ENCODE data around the gene ACTL6B. TPM values are rescaled to one million over a fixed set of nuclear protein-coding genes. Genes with fewer than 3 reads are reported as not detected.
"Not testable (repeated sequence)": the region's sequence is repeated elsewhere in the genome, so short reads cannot be mapped to it uniquely, and the experiment has no call there.

ACTL6B gene
- total RNA-seq, 1 donor = not detected

DNA sequence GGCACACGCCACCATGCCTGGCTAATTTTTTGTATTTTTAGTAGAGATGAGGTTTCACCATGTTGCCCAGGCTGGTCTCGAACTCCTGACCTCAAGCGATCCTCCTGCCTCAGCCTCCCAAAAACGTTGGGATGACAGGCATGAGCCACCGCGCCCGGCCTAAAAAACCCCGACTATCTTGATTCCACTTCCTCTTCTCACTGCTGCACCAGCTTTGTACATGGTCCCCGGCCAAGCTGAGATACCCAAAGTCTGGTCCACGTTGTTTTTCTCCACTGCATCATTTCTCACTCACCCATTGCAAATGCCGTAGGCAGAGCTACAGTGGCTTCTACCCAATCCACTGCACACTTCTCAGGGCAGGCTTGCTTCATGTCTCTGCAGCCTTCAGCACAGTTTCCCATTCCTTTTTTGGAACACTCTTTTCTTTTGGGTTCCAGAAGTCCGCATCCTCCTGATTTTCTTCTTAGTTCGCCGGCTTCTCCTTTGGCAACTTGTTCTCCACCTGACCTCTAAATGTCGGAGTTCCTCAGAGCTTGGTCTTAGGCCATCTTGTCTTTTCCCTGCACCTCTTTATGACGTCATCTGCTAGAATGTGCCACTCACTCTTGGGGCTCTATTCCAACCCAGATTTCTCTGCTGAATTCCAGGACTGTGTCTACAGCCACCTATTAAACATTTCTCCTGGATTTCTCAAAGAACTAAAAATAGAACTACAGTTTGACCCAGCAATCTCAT is 11.3 kb upstream of the ACTL6B start:
- no peaks in the 10 kb centered on the region for H3K27me3 ChIP-seq (ENCODE audit: insufficient read depth, low read length)
- H3K4me3 ChIP-seq (ENCODE audit: low read length) = no peak overlapping the region
- no peaks in the 10 kb centered on the region for H3K4me1 ChIP-seq (ENCODE audit: insufficient read depth, low read length)
- no peaks in the 10 kb centered on the region for H3K9me3 ChIP-seq (ENCODE audit: low read depth, low read length)

DNA sequence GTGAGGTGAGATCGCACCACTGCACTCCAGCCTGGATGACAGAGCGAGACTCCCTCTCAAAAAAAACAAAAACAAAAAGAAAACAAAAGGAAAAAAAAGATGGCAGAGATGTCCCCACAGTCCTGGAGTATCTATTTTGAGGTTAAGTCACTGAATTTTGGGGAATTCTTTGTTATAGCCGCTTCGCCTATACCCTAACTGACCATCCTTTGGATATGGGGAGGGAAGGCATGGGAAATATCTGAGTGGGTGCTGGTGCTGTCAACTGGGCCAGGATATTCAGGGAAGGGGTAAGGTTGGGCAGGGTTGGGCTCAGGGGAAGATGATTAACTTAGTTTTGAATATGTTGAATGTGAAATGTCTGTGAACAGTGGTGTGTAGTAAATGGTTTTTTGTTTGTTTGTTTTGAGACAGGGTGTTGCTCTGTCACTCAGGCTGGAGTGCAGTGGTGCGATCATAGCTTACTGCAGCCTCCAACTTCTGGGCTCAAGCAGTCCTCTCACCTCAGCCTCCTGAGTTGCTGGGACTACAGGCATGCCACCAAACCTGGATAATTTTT is 9.0 kb upstream of the ACTL6B start:
- Histone ChIP-seq H3K27me3 (ENCODE audit: insufficient read depth, low read length) (no peaks in the 10 kb centered on the region), H3K9me3 (ENCODE audit: low read depth, low read length) (no peaks in the 10 kb centered on the region), H3K4me1 (ENCODE audit: insufficient read depth, low read length) (no peaks in the 10 kb centered on the region), H3K4me3 (ENCODE audit: low read length) (no peak overlapping the region)

DNA sequence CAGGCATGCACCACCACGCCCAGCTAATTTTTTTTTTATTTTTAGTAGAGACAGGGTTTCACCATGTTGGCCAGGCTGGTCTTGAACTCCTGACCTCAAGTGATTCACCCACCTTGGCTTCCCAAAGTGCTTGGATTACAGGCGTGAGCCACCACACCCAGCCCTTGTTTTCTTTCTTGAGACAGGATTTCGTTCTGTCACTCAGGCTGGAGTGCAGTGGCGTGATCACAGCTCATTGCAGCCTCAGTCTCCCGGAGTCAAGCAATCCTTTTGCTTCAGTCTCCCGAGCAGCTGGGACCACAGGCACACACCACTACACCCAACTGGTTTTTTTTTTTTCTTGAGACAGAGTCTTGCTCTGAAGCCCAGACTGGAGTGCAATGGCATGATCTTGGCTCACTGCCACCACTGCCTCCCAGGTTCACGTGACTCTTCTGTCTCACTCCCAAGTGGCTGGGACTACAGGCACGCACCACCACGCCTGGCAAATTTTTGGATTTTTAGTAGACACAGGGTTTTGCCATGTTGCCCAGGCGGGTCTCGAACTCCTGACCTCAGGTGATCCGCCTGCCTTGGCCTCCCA is 6.0 kb upstream of the ACTL6B start:
- not testable (repeated sequence) for H3K4me3 ChIP-seq (ENCODE audit: low read length); H3K9me3 ChIP-seq (ENCODE audit: low read depth, low read length); H3K4me1 ChIP-seq (ENCODE audit: insufficient read depth, low read length); H3K27me3 ChIP-seq (ENCODE audit: insufficient read depth, low read length)

DNA sequence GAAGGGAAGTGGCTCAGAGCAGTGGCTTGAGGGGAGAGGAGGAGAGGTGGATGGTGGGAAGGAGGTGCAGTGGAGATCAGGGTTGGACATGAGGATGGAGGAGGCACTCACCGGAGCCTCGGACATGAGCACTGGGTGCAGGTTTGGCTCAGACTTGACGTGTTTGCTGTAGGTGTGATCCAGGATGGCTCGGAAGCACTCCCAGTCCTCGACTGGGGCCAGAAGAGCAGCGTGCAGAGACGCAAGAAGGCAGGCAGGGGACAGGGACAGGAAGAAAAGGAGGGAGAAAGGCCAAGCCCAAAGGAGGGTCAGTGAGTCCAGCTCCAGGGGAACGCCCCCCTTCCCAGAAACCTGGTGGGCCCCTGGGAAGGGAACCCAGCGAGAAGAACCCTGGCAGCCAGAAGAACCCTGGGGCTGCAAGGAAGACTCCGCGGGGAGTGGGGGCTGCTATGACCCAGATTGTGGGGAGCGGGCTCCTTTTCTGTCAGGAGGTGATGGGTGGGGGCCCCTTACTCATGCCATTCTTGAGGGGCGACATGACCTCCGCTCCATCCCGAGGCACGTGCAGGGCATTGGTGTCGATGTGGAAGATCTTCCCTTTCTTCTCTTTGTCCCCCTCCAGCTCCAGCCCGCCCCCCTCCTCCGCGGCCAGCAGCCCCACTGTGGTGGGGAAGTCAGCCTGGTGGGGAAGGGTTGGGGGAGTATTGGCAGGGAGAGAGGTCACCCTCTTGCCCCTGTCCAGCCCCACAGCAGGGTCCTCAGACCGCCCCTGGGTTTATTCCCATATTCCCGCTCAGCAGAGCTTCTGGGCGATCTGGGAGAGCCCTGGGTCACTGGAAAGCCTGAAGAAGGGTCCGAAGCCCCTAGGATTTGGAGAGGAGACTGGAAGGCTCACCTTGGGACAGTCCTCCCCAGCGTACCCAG is 1.1 kb downstream of the ACTL6B start:
- Histone ChIP-seq H3K27me3 (ENCODE audit: insufficient read depth, low read length) (peaks cover 41% of the 10 kb centered on the region), H3K4me3 (ENCODE audit: low read length) (no peak overlapping the region), H3K4me1 (ENCODE audit: insufficient read depth, low read length) (no peaks in the 10 kb centered on the region), H3K9me3 (ENCODE audit: low read depth, low read length) (no peaks in the 10 kb centered on the region)

DNA sequence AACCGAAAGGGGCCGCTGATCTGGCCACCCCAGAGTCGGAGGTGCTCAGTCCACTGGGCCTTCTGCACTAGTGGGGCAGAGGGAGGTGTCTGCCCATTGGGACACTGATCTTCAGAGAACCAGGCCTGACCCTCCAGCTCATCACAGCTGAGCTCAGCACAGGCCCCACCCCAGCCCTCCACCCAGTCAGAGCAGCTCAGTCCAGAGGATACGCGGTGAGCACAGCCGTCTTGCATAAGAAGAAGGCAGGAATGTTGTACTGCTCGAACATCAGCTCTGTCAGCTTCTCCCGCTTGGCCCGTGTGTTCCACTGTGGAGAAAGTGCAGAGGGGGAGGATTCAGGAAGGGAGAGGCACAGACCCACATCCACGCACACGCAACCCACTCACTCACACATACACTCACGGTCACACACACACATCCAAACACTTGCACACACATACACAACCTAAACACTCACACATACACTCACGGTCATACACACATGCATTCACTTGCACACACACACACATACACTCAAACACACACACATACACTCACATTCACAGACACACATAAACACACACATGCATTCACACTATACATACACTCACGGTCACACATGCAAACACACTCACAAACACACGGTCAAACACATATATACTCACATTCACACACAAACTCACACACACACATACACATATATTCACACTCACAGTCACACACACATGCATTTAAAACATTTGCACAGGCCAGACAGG is 6.3 kb downstream of the ACTL6B start:
- peaks cover 10% of the 10 kb centered on the region for H3K27me3 ChIP-seq (ENCODE audit: insufficient read depth, low read length)
- no peak overlapping the region for H3K4me3 ChIP-seq (ENCODE audit: low read length)
- no peaks in the 10 kb centered on the region for H3K4me1 ChIP-seq (ENCODE audit: insufficient read depth, low read length)
- no peaks in the 10 kb centered on the region for H3K9me3 ChIP-seq (ENCODE audit: low read depth, low read length)

DNA sequence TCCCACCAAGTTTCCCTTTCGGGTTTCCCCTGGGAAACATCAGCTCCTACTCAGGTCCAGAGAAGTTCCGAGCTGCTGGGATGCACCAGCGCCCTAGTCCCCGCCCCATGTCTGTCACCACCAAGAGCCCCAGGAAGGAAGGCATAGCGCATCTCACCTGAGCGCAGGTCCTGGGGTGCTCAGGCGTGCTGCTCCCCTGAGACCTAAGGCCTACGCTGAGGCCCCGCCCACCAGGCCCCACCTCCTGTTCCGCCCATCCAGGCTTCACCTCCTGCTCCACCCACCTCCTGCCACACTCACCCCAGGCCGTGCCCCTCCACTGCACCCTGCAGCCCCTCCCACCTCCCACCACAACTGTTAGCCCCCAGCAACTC is 13.7 kb downstream of the ACTL6B start:
- H3K9me3 ChIP-seq (ENCODE audit: low read depth, low read length) = no peaks in the 10 kb centered on the region
- no peak overlapping the region for H3K4me3 ChIP-seq (ENCODE audit: low read length)
- no peaks in the 10 kb centered on the region for H3K4me1 ChIP-seq (ENCODE audit: insufficient read depth, low read length)
- no peaks in the 10 kb centered on the region for H3K27me3 ChIP-seq (ENCODE audit: insufficient read depth, low read length)

DNA sequence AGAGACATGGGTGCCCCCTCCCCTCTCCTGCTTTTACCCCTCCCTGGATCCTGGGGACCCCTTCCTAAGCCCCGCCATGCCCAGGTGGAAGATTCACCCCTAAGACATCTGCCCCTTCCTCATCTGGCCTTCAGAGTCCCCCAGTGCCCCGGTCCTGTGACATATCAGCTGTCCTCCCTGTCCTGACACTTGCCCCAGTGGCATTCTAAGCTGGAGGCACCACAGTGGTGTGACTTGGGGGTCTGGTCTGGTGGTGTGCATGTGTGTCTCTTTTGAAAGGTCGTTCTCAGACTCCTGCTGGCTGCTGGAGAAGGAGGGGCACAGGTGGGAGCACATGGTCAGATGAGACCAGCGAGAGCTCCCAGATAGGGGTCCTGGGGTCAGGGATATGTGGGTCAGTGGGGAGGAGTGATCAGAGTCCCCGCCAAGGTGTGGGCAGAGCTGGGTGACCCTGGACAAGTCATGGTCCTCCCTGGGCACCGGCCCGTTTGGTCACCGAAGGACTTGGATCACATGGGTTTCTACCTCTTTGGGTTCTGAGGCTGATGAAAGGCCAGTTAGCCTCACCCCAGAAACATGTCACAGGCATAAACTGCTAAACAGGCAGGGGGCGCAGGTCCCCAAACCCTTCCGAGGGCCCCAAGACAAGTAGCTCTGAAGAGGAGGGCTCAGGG is 14.3 kb downstream of the ACTL6B start:
- Histone ChIP-seq H3K4me3 (ENCODE audit: low read length) (no peak overlapping the region), H3K27me3 (ENCODE audit: insufficient read depth, low read length) (no peaks in the 10 kb centered on the region), H3K4me1 (ENCODE audit: insufficient read depth, low read length) (no peaks in the 10 kb centered on the region), H3K9me3 (ENCODE audit: low read depth, low read length) (no peaks in the 10 kb centered on the region)

DNA sequence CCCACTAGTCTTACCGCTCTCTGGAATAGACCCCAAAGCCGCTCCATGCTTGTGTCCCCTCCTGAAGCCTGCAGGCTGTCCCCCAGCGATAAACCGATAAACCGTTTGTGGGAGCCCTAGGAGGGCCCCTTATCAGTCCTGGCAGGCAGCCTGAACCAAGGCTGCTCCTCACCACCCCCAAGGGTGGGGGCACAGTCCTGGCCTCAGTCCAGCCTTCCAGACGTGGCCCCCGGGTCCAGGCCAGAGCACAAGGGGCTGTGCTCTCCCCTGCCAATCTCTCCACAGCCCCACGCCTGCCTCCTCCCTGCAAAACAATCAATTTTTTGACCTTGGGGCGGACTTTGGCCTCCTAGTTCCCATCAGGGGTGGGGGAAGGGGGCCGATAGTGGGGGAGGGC is 14.8 kb downstream of the ACTL6B start, which contains the start of gene TFR2:
TSS of gene TFR2 (minus strand) at position 90 of the 397 bp plus-strand sequence. CDS start at position 47, 43 bp downstream.
- no peaks in the 10 kb centered on the region for H3K9me3 ChIP-seq (ENCODE audit: low read depth, low read length)
- no peak within 1 kb of the TSS for H3K4me3 ChIP-seq (ENCODE audit: low read length)
- H3K27me3 ChIP-seq (ENCODE audit: insufficient read depth, low read length) = no peaks in the 10 kb centered on the region
- H3K4me1 ChIP-seq (ENCODE audit: insufficient read depth, low read length) = no peaks in the 10 kb centered on the region

DNA sequence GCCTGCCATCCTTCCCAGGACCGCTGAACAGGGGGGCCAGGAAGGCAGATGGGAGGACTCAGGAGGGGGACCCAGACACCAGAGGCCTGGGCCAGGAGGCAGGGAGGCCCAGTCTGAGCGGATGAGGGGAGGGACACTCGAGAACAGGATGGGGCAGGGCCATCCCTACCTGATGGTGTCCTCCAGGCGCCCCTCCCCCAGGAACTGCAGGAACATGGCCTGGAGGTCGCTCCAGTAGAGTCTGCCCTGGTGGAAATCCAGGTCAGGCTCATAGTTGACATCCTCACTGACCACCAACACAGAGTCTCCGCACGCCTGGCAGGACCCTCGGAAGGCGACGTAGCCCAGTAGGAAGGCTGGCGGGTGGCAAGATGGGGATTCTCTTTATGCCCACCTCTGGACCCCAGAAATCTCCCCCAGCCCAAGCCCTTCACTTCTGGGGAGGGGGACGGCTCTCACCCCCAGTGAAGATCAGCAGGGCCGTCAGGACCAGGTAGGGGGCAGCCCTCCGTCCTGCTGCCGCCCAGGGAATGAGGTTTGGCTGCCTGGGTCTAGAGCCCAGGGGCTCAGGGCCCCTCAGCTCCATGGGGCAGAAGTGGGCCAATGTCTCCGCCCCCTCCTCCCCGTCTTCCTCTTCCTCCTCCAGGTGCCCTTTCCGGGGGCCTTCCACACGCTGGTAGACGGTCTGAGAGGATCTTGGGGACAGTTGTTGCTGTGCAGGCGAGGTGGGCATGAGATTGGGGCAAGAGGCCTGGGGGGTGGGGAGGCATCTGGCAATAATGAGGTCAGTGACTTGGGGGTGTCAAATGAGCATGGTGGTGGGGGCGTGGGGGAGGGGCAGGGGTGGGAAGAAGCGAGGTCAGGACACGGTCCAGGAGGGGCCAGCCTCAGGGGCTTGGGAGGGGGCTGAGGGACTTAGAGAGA is 15.5 kb downstream of the ACTL6B start:
- Histone ChIP-seq H3K27me3 (ENCODE audit: insufficient read depth, low read length) (no peaks in the 10 kb centered on the region), H3K4me1 (ENCODE audit: insufficient read depth, low read length) (no peaks in the 10 kb centered on the region), H3K4me3 (ENCODE audit: low read length) (no peak overlapping the region), H3K9me3 (ENCODE audit: low read depth, low read length) (no peaks in the 10 kb centered on the region)

DNA sequence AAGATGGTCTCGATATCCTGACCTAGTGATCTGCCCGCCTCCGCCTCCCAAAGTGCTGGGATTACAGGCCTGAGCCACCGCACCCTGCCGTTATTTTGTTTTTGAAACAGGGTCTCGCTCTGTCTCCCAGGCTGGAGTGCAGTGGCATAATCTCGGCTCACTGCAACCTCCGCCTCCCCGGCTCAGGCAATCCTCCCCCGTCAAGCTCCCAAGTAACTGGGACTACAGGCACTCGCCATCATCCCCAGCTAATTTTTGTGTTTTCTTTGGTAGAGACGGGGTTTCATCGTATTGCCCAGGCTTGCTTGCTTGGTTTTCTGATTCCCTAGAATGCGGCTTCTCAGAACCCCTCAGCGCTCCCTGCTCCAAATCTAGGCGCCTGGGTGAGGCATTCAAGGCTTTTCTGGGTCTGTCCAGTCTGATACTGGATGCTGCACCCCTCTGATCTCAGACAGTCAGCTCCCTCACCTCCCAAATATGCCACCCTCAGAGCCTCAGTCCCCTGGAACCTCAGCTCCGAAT is 16.2 kb downstream of the ACTL6B start:
- no peaks in the 10 kb centered on the region for H3K4me1 ChIP-seq (ENCODE audit: insufficient read depth, low read length)
- H3K27me3 ChIP-seq (ENCODE audit: insufficient read depth, low read length) = no peaks in the 10 kb centered on the region
- H3K4me3 ChIP-seq (ENCODE audit: low read length) = no peak overlapping the region
- H3K9me3 ChIP-seq (ENCODE audit: low read depth, low read length) = no peaks in the 10 kb centered on the region

DNA sequence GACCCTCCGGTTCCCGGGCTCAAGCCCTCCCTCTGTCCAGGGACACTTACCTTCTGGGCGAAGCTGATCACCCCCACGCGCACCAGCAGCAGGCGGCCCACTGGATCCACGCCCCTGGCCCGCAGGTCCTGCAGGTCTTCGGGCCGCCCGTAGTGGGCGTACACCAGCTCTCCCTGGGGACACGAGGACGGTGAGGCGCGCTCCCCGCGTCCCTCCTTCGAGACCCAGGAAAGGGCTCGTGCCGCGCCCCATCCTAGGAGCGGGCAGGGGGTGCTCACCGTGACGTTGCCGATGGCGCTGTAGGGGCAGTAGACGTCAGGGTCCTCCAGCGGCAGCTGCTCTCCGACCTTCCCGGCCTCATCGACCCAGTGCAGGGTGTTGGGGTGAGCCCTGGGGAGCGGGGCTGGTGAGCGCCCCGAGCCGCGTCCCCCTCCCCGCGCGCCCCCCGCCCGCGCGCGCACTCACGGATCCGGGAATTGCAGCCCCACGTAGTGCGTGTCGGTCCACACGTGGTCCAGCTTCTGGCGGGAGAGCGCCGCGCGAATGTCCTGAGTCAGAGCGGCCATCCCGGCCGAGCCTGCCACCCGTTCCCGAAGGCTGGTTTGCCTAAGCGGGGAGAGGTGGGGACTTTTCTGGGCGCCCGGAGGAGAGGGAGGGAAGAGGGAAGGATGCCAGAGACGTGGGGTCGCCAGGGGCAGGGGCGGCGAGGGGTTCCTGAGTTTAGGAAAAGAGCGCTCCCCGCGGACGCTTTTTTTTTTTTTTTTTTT is 23.1 kb downstream of the ACTL6B start:
- peak overlapping the region; percentile 46 for H3K4me3 ChIP-seq (ENCODE audit: low read length)
- H3K4me1 ChIP-seq (ENCODE audit: insufficient read depth, low read length) = peaks cover 10% of the 10 kb centered on the region
- H3K27me3 ChIP-seq (ENCODE audit: insufficient read depth, low read length) = peaks cover 3% of the 10 kb centered on the region
- no peaks in the 10 kb centered on the region for H3K9me3 ChIP-seq (ENCODE audit: low read depth, low read length)

DNA sequence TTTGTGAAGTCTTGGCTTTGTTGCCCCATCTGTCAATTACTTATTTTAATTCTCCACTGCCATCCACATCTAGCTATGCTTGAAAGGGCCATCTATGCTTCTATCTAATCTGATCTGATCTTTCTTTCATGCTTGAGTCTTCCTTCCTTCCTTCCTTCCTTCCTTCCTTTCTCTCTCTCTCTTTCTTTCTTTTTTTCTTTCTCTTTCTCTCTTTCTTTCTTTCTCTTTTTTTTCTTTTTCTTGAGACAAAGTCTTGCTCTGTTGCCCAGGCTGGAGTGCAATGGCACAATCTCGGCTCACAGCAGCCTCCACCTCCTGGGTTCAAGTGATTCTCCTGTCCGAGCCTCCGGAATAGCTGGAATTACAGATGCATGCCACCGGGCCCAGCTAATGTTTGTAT is 26.2 kb downstream of the ACTL6B start:
- H3K4me3 ChIP-seq (ENCODE audit: low read length) = no peak overlapping the region
- H3K4me1 ChIP-seq (ENCODE audit: insufficient read depth, low read length) = peaks cover 23% of the 10 kb centered on the region
- H3K27me3 ChIP-seq (ENCODE audit: insufficient read depth, low read length) = peaks cover 3% of the 10 kb centered on the region
- no peaks in the 10 kb centered on the region for H3K9me3 ChIP-seq (ENCODE audit: low read depth, low read length)

All from mononuclear cell (primary cell).